Measurements from ENCODE around the gene RGS7.
"Not testable (repeated sequence)": the region's sequence is repeated elsewhere in the genome, so short reads cannot be mapped to it uniquely, and the experiment has no call there.

The RGS7 gene

DNA sequence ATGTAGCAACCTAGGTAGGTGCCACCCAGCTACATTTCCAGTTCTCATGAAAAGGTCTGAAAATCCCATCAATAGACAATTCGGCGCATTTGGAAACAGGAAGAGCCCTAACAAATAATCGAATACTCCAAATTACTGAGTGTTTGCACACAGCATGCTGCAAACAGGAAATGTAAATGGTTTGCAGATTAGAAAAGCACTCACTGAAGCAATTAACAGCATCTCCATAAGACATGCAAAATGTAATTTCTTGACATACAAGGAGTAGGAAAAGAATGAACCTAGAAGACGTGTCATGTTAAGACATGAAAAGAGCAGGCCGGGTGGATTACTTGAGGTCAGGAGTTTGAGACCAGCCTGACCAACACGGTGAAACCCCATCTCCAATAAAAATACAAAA lies 598.2 kb downstream of the RGS7 start:
- not testable (repeated sequence) for H3K4me3 ChIP-seq (ENCODE audit: extremely low read depth, insufficient read depth, low read length, poor library complexity, severe bottlenecking); H3K4me1 ChIP-seq (ENCODE audit: control insufficient read depth, insufficient read depth, low read length, poor library complexity, severe bottlenecking); H3K9me3 ChIP-seq (ENCODE audit: control insufficient read depth, low read length); H3K27ac ChIP-seq (ENCODE audit: low read depth, low read length, severe bottlenecking); H3K36me3 ChIP-seq (ENCODE audit: control insufficient read depth, insufficient read depth, low read length)
- WGBS, 2 experiments (ENCODE audit: insufficient coverage in 2 of 2) = 75 to 100% methylated on average over 3 of the region's 6 CpGs

DNA sequence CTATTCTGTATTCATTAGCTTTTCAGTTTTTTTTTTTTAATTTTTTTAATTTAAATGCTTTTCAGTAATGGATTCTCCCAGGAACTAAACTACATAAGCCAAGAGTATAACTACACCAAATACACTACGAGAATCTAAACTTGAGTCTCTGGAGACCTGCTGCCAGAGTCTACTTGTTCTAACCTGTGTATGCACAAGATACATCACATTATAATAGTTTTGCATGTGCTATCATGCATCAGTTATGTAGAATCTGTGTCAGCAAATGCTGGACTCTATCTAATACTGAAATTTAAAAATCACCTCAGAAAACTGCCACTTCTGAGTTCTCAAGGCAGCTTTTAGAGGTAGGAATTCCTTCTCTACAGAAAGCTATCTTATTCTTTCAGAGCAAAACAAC lies 598.7 kb downstream of the RGS7 start:
- H3K4me1 ChIP-seq (ENCODE audit: control insufficient read depth, insufficient read depth, low read length, poor library complexity, severe bottlenecking) = no peaks in the 10 kb centered on the region
- H3K9me3 ChIP-seq (ENCODE audit: control insufficient read depth, low read length) = no peaks in the 10 kb centered on the region
- no peak overlapping the region for H3K4me3 ChIP-seq (ENCODE audit: extremely low read depth, insufficient read depth, low read length, poor library complexity, severe bottlenecking)
- no peaks in the 10 kb centered on the region for H3K36me3 ChIP-seq (ENCODE audit: control insufficient read depth, insufficient read depth, low read length)
- H3K27ac ChIP-seq (ENCODE audit: low read depth, low read length, severe bottlenecking) = no peak overlapping the region
- WGBS, 2 experiments (ENCODE audit: insufficient coverage in 2 of 2) = 100% methylated on average over 1 of the region's 1 CpG; no CpG with 5 or more reads in 1 of the 2 experiments

DNA sequence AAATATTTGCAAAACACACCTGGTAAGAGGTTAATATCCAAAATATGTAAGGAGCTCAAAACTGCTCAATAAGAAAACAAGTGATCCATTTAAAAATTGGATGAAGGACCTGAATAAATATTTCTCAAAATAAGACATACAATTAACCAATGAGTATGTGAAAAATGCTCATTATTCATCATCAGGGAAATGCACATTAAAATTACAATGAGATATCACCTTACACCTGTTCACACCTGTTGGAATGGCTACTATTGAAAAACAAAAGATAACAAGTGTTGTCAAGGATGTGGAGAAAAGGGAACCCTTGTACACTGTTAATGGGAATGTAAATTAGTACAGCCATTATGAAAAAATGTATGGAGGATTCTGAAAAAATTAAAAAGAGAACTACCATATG lies 609.1 kb downstream of the RGS7 start:
- Histone ChIP-seq H3K9me3 (ENCODE audit: control insufficient read depth, low read length) (no peaks in the 10 kb centered on the region), H3K4me1 (ENCODE audit: control insufficient read depth, insufficient read depth, low read length, poor library complexity, severe bottlenecking) (no peaks in the 10 kb centered on the region), H3K36me3 (ENCODE audit: control insufficient read depth, insufficient read depth, low read length) (no peaks in the 10 kb centered on the region), H3K27ac (ENCODE audit: low read depth, low read length, severe bottlenecking) (no peak overlapping the region), H3K4me3 (ENCODE audit: extremely low read depth, insufficient read depth, low read length, poor library complexity, severe bottlenecking) (no peak overlapping the region)

- Histone ChIP-seq H3K36me3 (ENCODE audit: control insufficient read depth, insufficient read depth, low read length) (no peaks in the 10 kb centered on the region), H3K27ac (ENCODE audit: low read depth, low read length, severe bottlenecking) (no peak overlapping the region), H3K9me3 (ENCODE audit: control insufficient read depth, low read length) (no peaks in the 10 kb centered on the region), H3K4me1 (ENCODE audit: control insufficient read depth, insufficient read depth, low read length, poor library complexity, severe bottlenecking) (peaks cover 3% of the 10 kb centered on the region), H3K4me3 (ENCODE audit: extremely low read depth, insufficient read depth, low read length, poor library complexity, severe bottlenecking) (no peak overlapping the region)
- WGBS, 2 experiments (ENCODE audit: insufficient coverage in 2 of 2) = 75% methylated on average over 1 of the region's 2 CpGs; no CpG with 5 or more reads in 1 of the 2 experiments
Observed at GRCh38 chr1:240743705-240744104, 613.3 kb downstream of the RGS7 start.

DNA sequence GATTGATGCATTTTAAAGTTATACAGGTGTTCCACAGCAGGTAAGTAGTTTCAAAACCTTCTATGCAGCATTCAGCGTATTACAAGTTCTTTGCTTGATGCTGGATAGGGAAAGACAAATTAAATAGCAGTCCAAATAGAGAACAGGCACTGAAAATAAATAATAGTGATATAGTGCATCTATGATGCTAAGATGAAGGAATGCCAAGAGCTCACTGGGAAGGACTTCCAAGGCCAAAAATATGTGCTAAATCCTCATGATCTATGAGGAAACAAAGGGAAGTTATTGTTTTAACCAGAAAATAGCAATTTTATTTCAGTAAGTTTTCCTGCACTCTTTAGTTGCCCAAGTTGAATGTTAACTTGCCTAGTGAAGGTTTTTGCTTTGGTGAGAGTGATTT lies 617.3 kb downstream of the RGS7 start:
- no peak overlapping the region for H3K4me3 ChIP-seq (ENCODE audit: extremely low read depth, insufficient read depth, low read length, poor library complexity, severe bottlenecking)
- no peaks in the 10 kb centered on the region for H3K9me3 ChIP-seq (ENCODE audit: control insufficient read depth, low read length)
- no peaks in the 10 kb centered on the region for H3K36me3 ChIP-seq (ENCODE audit: control insufficient read depth, insufficient read depth, low read length)
- H3K27ac ChIP-seq (ENCODE audit: low read depth, low read length, severe bottlenecking) = no peak overlapping the region
- 71% methylated on average over 1 of the region's 1 CpG; no CpG with 5 or more reads in 1 of the 2 experiments for WGBS, 2 experiments (ENCODE audit: insufficient coverage in 2 of 2)
- peaks cover 3% of the 10 kb centered on the region for H3K4me1 ChIP-seq (ENCODE audit: control insufficient read depth, insufficient read depth, low read length, poor library complexity, severe bottlenecking)

GRCh38 chr1:240739139-240739538 lies 617.9 kb downstream of the RGS7 start:
- Histone ChIP-seq H3K27ac (ENCODE audit: low read depth, low read length, severe bottlenecking) (no peak overlapping the region), H3K9me3 (ENCODE audit: control insufficient read depth, low read length) (no peaks in the 10 kb centered on the region), H3K4me1 (ENCODE audit: control insufficient read depth, insufficient read depth, low read length, poor library complexity, severe bottlenecking) (peaks cover 3% of the 10 kb centered on the region), H3K4me3 (ENCODE audit: extremely low read depth, insufficient read depth, low read length, poor library complexity, severe bottlenecking) (no peak overlapping the region), H3K36me3 (ENCODE audit: control insufficient read depth, insufficient read depth, low read length) (no peaks in the 10 kb centered on the region)

DNA sequence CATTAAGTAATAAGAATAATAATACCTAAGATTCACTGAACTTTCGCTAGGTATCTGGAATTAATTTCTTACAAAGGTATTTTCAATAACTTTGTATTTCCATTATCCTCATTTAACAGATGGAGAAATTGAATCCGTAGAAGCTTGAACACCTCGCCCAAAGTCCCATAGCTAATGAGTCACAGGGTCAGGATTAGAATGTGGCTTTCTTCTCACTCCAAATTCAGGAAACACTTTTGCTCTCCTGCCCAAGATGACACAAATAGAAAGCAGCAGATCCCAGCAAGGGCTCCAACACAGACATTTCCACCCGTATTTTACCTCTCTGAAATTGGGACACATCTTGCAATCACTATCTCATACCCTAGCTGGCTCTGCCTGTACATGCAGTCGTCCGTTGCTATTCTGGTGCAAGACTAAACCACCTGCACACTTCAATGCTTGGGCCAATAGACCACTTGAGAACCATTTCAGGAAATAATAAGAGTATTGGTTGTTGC lies 619.2 kb downstream of the RGS7 start:
- WGBS, 2 experiments (ENCODE audit: insufficient coverage in 2 of 2) = 82 to 88% methylated on average over 2 to 5 of the region's 6 CpGs

DNA sequence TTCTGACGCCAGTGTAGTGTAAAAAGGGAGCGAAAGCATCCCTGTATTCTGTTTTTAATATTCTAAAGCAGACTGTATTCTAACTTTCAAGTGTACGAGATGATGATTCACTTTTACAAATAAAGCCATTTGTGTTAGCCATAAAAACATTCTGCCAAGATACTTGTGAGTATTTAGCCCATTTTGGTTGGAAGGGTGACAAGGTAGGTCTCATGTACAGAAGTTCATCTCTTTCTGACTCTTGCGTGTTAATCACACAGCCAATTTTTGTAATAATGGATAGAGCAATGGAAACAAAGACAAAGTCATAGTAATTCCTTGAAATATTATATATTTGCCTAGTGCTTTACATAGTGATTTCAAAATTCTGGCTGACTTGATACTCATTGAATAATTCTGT lies 619.7 kb downstream of the RGS7 start:
- Histone ChIP-seq H3K9me3 (ENCODE audit: control insufficient read depth, low read length) (no peaks in the 10 kb centered on the region), H3K4me1 (ENCODE audit: control insufficient read depth, insufficient read depth, low read length, poor library complexity, severe bottlenecking) (peaks cover 3% of the 10 kb centered on the region), H3K4me3 (ENCODE audit: extremely low read depth, insufficient read depth, low read length, poor library complexity, severe bottlenecking) (no peak overlapping the region), H3K36me3 (ENCODE audit: control insufficient read depth, insufficient read depth, low read length) (no peaks in the 10 kb centered on the region), H3K27ac (ENCODE audit: low read depth, low read length, severe bottlenecking) (no peak overlapping the region)
- WGBS, 2 experiments (ENCODE audit: insufficient coverage in 2 of 2) = 95% methylated on average over 3 of the region's 4 CpGs; no CpG with 5 or more reads in 1 of the 2 experiments

More for the DNA sequence above, 619.2 kb downstream of the RGS7 start:
- peaks cover 3% of the 10 kb centered on the region for H3K4me1 ChIP-seq (ENCODE audit: control insufficient read depth, insufficient read depth, low read length, poor library complexity, severe bottlenecking)
- no peak overlapping the region for H3K27ac ChIP-seq (ENCODE audit: low read depth, low read length, severe bottlenecking)
- H3K36me3 ChIP-seq (ENCODE audit: control insufficient read depth, insufficient read depth, low read length) = no peaks in the 10 kb centered on the region
- H3K4me3 ChIP-seq (ENCODE audit: extremely low read depth, insufficient read depth, low read length, poor library complexity, severe bottlenecking) = no peak overlapping the region
- H3K9me3 ChIP-seq (ENCODE audit: control insufficient read depth, low read length) = no peaks in the 10 kb centered on the region

DNA sequence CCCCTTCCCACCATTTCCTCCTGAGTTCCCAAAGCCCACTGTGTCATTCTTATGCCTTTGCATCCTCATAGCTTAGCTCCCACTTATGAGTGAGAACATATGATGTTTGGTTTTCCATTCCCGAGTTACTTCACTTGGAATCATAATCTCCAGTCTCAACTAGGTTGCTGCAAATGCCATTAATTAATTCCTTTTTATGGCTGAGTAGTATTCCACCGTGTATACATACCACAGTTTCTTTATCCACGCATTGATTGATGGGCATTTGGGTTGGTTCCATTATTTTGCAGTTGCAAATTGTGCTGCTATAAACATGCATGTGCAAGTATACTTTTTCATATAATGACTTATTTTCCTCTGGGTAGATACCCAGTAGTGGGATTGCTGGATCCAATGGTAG lies 622.3 kb downstream of the RGS7 start:
- not testable (repeated sequence) for H3K36me3 ChIP-seq (ENCODE audit: control insufficient read depth, insufficient read depth, low read length); H3K27ac ChIP-seq (ENCODE audit: low read depth, low read length, severe bottlenecking); H3K9me3 ChIP-seq (ENCODE audit: control insufficient read depth, low read length); H3K4me3 ChIP-seq (ENCODE audit: extremely low read depth, insufficient read depth, low read length, poor library complexity, severe bottlenecking); H3K4me1 ChIP-seq (ENCODE audit: control insufficient read depth, insufficient read depth, low read length, poor library complexity, severe bottlenecking)
- WGBS, 2 experiments (ENCODE audit: insufficient coverage in 2 of 2) = no CpG with 5 or more reads among the region's 3 CpGs

GRCh38 chr1:240734001-240734400 lies 623.0 kb downstream of the RGS7 start:
- no peaks in the 10 kb centered on the region for H3K4me1 ChIP-seq (ENCODE audit: control insufficient read depth, insufficient read depth, low read length, poor library complexity, severe bottlenecking)
- H3K36me3 ChIP-seq (ENCODE audit: control insufficient read depth, insufficient read depth, low read length) = no peaks in the 10 kb centered on the region
- no peak overlapping the region for H3K27ac ChIP-seq (ENCODE audit: low read depth, low read length, severe bottlenecking)
- WGBS, 2 experiments (ENCODE audit: insufficient coverage in 2 of 2) = 79 to 85% methylated on average over 3 of the region's 3 CpGs
- H3K9me3 ChIP-seq (ENCODE audit: control insufficient read depth, low read length) = no peaks in the 10 kb centered on the region
- H3K4me3 ChIP-seq (ENCODE audit: extremely low read depth, insufficient read depth, low read length, poor library complexity, severe bottlenecking) = no peak overlapping the region

DNA sequence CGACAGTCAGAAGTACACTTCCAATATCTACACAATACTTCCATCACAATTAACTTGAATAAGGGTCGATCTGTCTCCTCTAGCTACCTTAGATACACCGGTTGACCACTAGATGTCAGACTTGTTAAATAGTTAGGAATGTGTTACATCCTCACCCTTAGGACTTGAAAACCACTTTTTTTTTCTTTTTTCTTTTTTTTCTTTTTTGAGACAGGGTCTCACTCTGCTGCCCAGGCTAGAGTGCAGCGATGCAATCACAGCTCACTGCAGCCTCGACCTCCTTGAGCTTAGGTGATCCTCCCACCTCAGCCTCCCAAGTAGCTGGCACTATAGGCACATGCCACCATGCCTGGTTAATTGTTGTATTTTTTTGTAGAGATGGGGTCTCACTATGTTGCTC lies 624.6 kb downstream of the RGS7 start:
- Histone ChIP-seq H3K9me3 (ENCODE audit: control insufficient read depth, low read length) (no peaks in the 10 kb centered on the region), H3K36me3 (ENCODE audit: control insufficient read depth, insufficient read depth, low read length) (no peaks in the 10 kb centered on the region), H3K27ac (ENCODE audit: low read depth, low read length, severe bottlenecking) (no peak overlapping the region), H3K4me3 (ENCODE audit: extremely low read depth, insufficient read depth, low read length, poor library complexity, severe bottlenecking) (no peak overlapping the region), H3K4me1 (ENCODE audit: control insufficient read depth, insufficient read depth, low read length, poor library complexity, severe bottlenecking) (no peaks in the 10 kb centered on the region)
- WGBS, 2 experiments (ENCODE audit: insufficient coverage in 2 of 2) = 40% methylated on average over 1 to 2 of the region's 5 CpGs
